ENCODE results near the gene MUC12. TPM values are rescaled to one million over a fixed set of nuclear protein-coding genes. Genes with fewer than 3 reads are reported as not detected.
"Not testable (repeated sequence)": the region's sequence is repeated elsewhere in the genome, so short reads cannot be mapped to it uniquely, and the experiment has no call there.

Gene MUC12
- total and polyA plus RNA-seq, 4 donors = 0.16 TPM; not detected in 3

DNA sequence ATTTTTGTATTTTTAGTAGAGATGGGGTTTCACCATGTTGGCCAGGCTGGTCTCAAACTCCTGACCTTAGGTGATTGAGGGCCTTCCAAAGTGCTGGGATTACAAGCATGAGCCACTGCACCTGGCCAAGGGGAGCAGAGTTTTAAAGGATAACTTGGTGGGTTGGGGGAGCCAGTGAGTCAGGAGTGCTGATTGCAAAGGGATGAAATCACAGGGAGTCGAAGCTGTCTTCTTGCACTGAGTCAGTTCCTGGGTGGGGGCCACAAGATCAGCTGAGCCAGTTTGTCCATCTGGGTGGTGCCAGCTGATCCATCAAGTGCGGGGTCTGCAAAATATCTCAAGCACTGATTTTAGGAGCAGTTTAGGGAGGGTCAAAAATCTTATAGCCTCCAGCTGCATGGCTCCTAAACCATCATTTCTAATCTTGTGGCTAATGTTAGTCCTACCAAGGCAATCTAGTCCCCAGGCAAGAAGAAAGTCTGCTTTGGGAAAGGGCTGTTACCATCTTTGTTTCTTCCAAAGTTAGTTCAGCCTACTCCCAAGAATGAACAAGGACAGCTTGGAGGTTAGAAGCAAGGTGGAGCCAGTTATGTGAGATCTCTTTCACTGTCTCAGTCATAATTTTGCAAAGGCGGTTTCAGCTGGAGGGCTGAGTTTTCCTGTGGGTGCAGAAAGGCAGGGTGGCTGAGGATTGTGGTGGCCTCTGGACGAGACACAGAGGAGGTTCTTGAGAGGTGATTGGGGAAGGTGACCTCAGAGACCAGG lies 15.8 kb downstream of the MUC12 start:
- H3K9me3 ChIP-seq (ENCODE audit: control insufficient read depth in 4 of 4, low read length in 3 of 4); H3K27me3 ChIP-seq (ENCODE audit: control insufficient read depth in 4 of 4, insufficient read depth in 4 of 4, low read length in 3 of 4); H3K4me1 ChIP-seq (ENCODE audit: control insufficient read depth in 4 of 4, insufficient read depth in 4 of 4, low read length in 3 of 4); H3K4me3 ChIP-seq (ENCODE audit: low read depth in 1 of 3, low read length in 3 of 3); H3K27ac ChIP-seq (ENCODE audit: low read depth in 1 of 2, low read length in 2 of 2); H3K9ac ChIP-seq (ENCODE audit: low read depth in 1 of 2, low read length in 2 of 2); H3K36me3 ChIP-seq (ENCODE audit: control insufficient read depth in 4 of 4, insufficient read depth in 3 of 4, low read depth in 1 of 4, low read length in 3 of 4); DNase-seq (ENCODE audit: low spot score): not testable (repeated sequence)
- 84% methylated on average over 4 of the region's 4 CpGs for WGBS

GRCh38 chr7:100991631-100992030 lies 22.3 kb downstream of the MUC12 start:
- Histone ChIP-seq H3K9ac (ENCODE audit: low read depth in 1 of 2, low read length in 2 of 2) (no peak overlapping the region), H3K4me3 (ENCODE audit: low read depth in 1 of 3, low read length in 3 of 3) (no peak overlapping the region), H3K27ac (ENCODE audit: low read depth in 1 of 2, low read length in 2 of 2) (no peak overlapping the region), H3K9me3 (ENCODE audit: control insufficient read depth in 4 of 4, low read length in 3 of 4) (no peaks in the 10 kb centered on the region), H3K27me3 (ENCODE audit: control insufficient read depth in 4 of 4, insufficient read depth in 4 of 4, low read length in 3 of 4) (no peaks in the 10 kb centered on the region), H3K4me1 (ENCODE audit: control insufficient read depth in 4 of 4, insufficient read depth in 4 of 4, low read length in 3 of 4) (no peaks in the 10 kb centered on the region), H3K36me3 (ENCODE audit: control insufficient read depth in 4 of 4, insufficient read depth in 3 of 4, low read depth in 1 of 4, low read length in 3 of 4) (no peaks in the 10 kb centered on the region)
- DNase-seq (ENCODE audit: low spot score) = no peak
- 91% methylated on average over 9 of the region's 9 CpGs for WGBS
- TF ChIP-seq RXRA (IDR thresholded peaks at IDR 0.05) (no peak), JUND (IDR thresholded peaks at IDR 0.05) (no peak), FOXA2 (IDR thresholded peaks at IDR 0.05) (no peak), HNF4A (conservative IDR thresholded peaks at IDR 0.05) (no peak)

GRCh38 chr7:100992280-100992679 lies 22.9 kb downstream of the MUC12 start:
- not testable (repeated sequence) for H3K27me3 ChIP-seq (ENCODE audit: control insufficient read depth in 4 of 4, insufficient read depth in 4 of 4, low read length in 3 of 4); H3K9me3 ChIP-seq (ENCODE audit: control insufficient read depth in 4 of 4, low read length in 3 of 4); H3K9ac ChIP-seq (ENCODE audit: low read depth in 1 of 2, low read length in 2 of 2); DNase-seq (ENCODE audit: low spot score); H3K4me3 ChIP-seq (ENCODE audit: low read depth in 1 of 3, low read length in 3 of 3); H3K4me1 ChIP-seq (ENCODE audit: control insufficient read depth in 4 of 4, insufficient read depth in 4 of 4, low read length in 3 of 4); H3K36me3 ChIP-seq (ENCODE audit: control insufficient read depth in 4 of 4, insufficient read depth in 3 of 4, low read depth in 1 of 4, low read length in 3 of 4); H3K27ac ChIP-seq (ENCODE audit: low read depth in 1 of 2, low read length in 2 of 2)
- WGBS = 92% methylated on average over 11 of the region's 12 CpGs

- H3K36me3 ChIP-seq (ENCODE audit: control insufficient read depth in 4 of 4, insufficient read depth in 3 of 4, low read depth in 1 of 4, low read length in 3 of 4) = not testable (repeated sequence)
Observed at GRCh38 chr7:100994671-100995070, 25.3 kb downstream of the MUC12 start.

DNA sequence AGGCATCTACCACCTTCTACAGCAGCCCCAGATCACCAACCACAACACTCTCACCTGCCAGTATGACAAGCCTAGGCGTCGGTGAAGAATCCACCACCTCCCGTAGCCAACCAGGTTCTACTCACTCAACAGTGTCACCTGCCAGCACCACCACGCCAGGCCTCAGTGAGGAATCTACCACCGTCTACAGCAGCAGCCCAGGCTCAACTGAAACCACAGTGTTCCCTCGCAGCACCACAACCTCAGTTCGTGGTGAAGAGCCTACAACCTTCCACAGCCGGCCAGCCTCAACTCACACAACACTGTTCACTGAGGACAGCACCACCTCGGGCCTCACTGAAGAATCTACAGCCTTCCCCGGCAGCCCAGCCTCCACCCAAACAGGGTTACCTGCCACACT lies 29.2 kb downstream of the MUC12 start:
- WGBS = 91% methylated on average over 5 of the region's 10 CpGs
- H3K27ac ChIP-seq (ENCODE audit: low read depth in 1 of 2, low read length in 2 of 2); H3K9ac ChIP-seq (ENCODE audit: low read depth in 1 of 2, low read length in 2 of 2); H3K4me1 ChIP-seq (ENCODE audit: control insufficient read depth in 4 of 4, insufficient read depth in 4 of 4, low read length in 3 of 4); H3K36me3 ChIP-seq (ENCODE audit: control insufficient read depth in 4 of 4, insufficient read depth in 3 of 4, low read depth in 1 of 4, low read length in 3 of 4); H3K4me3 ChIP-seq (ENCODE audit: low read depth in 1 of 3, low read length in 3 of 3); H3K9me3 ChIP-seq (ENCODE audit: control insufficient read depth in 4 of 4, low read length in 3 of 4); DNase-seq (ENCODE audit: low spot score); H3K27me3 ChIP-seq (ENCODE audit: control insufficient read depth in 4 of 4, insufficient read depth in 4 of 4, low read length in 3 of 4): not testable (repeated sequence)

More at GRCh38 chr7:100994671-100995070, 25.3 kb downstream of the MUC12 start:
- H3K4me3 ChIP-seq (ENCODE audit: low read depth in 1 of 3, low read length in 3 of 3); H3K4me1 ChIP-seq (ENCODE audit: control insufficient read depth in 4 of 4, insufficient read depth in 4 of 4, low read length in 3 of 4); H3K9ac ChIP-seq (ENCODE audit: low read depth in 1 of 2, low read length in 2 of 2); DNase-seq (ENCODE audit: low spot score); H3K27ac ChIP-seq (ENCODE audit: low read depth in 1 of 2, low read length in 2 of 2); H3K9me3 ChIP-seq (ENCODE audit: control insufficient read depth in 4 of 4, low read length in 3 of 4); H3K27me3 ChIP-seq (ENCODE audit: control insufficient read depth in 4 of 4, insufficient read depth in 4 of 4, low read length in 3 of 4): not testable (repeated sequence)
- no CpG with 5 or more reads among the region's 9 CpGs for WGBS

DNA sequence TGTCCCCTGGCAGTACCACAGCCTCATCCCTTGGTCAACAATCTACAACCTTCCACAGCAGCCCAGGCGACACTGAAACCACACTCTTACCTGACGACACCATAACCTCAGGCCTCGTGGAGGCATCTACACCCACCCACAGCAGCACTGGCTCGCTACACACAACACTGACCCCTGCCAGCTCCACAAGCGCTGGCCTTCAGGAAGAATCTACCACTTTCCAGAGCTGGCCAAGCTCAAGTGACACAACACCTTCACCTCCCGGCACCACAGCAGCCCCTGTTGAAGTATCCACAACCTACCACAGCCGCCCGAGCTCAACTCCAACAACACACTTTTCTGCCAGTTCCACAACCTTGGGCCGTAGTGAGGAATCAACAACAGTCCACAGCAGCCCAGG lies 30.0 kb downstream of the MUC12 start:
- not testable (repeated sequence) for H3K4me1 ChIP-seq (ENCODE audit: control insufficient read depth in 4 of 4, insufficient read depth in 4 of 4, low read length in 3 of 4); H3K9ac ChIP-seq (ENCODE audit: low read depth in 1 of 2, low read length in 2 of 2); H3K4me3 ChIP-seq (ENCODE audit: low read depth in 1 of 3, low read length in 3 of 3); H3K36me3 ChIP-seq (ENCODE audit: control insufficient read depth in 4 of 4, insufficient read depth in 3 of 4, low read depth in 1 of 4, low read length in 3 of 4); H3K27ac ChIP-seq (ENCODE audit: low read depth in 1 of 2, low read length in 2 of 2); H3K9me3 ChIP-seq (ENCODE audit: control insufficient read depth in 4 of 4, low read length in 3 of 4); H3K27me3 ChIP-seq (ENCODE audit: control insufficient read depth in 4 of 4, insufficient read depth in 4 of 4, low read length in 3 of 4); DNase-seq (ENCODE audit: low spot score)
- WGBS = no CpG with 5 or more reads among the region's 9 CpGs

GRCh38 chr7:101000025-101000424 lies 30.7 kb downstream of the MUC12 start:
- H3K27me3 ChIP-seq (ENCODE audit: control insufficient read depth in 4 of 4, insufficient read depth in 4 of 4, low read length in 3 of 4); H3K9me3 ChIP-seq (ENCODE audit: control insufficient read depth in 4 of 4, low read length in 3 of 4); H3K9ac ChIP-seq (ENCODE audit: low read depth in 1 of 2, low read length in 2 of 2); H3K4me3 ChIP-seq (ENCODE audit: low read depth in 1 of 3, low read length in 3 of 3); H3K4me1 ChIP-seq (ENCODE audit: control insufficient read depth in 4 of 4, insufficient read depth in 4 of 4, low read length in 3 of 4); DNase-seq (ENCODE audit: low spot score); H3K36me3 ChIP-seq (ENCODE audit: control insufficient read depth in 4 of 4, insufficient read depth in 3 of 4, low read depth in 1 of 4, low read length in 3 of 4); H3K27ac ChIP-seq (ENCODE audit: low read depth in 1 of 2, low read length in 2 of 2): not testable (repeated sequence)
- 84% methylated on average over 10 of the region's 10 CpGs for WGBS

DNA sequence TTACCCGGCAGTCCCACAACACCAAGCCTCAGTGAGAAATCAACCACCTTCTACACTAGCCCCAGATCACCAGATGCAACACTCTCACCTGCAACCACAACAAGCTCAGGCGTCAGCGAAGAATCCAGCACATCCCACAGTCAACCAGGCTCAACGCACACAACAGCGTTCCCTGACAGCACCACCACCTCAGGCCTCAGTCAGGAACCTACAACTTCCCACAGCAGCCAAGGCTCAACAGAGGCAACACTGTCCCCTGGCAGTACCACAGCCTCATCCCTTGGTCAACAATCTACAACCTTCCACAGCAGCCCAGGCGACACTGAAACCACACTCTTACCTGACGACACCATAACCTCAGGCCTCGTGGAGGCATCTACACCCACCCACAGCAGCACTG lies 33.0 kb downstream of the MUC12 start:
- not testable (repeated sequence) for H3K9me3 ChIP-seq (ENCODE audit: control insufficient read depth in 4 of 4, low read length in 3 of 4); H3K27ac ChIP-seq (ENCODE audit: low read depth in 1 of 2, low read length in 2 of 2); H3K4me1 ChIP-seq (ENCODE audit: control insufficient read depth in 4 of 4, insufficient read depth in 4 of 4, low read length in 3 of 4); H3K27me3 ChIP-seq (ENCODE audit: control insufficient read depth in 4 of 4, insufficient read depth in 4 of 4, low read length in 3 of 4); H3K4me3 ChIP-seq (ENCODE audit: low read depth in 1 of 3, low read length in 3 of 3); H3K36me3 ChIP-seq (ENCODE audit: control insufficient read depth in 4 of 4, insufficient read depth in 3 of 4, low read depth in 1 of 4, low read length in 3 of 4); DNase-seq (ENCODE audit: low spot score); H3K9ac ChIP-seq (ENCODE audit: low read depth in 1 of 2, low read length in 2 of 2)
- WGBS = 97% methylated on average over 2 of the region's 8 CpGs

Data from liver (tissue), 9 donors.